GM19193 (cell line): Measurements from ENCODE around the gene ERCC6L.
A peak's percentile ranks its signal among the peaks of the same experiment; 100 is the strongest.

Experiments
- POLR2A ChIP-seq: IDR thresholded peaks from 4 replicates; pipeline ENCODE4 v1.6.1; 2011; ENCODE audit not compliant: insufficient read depth, insufficient read length; ENCODE audit errors: extremely low read depth

Gene ERCC6L, protein sequence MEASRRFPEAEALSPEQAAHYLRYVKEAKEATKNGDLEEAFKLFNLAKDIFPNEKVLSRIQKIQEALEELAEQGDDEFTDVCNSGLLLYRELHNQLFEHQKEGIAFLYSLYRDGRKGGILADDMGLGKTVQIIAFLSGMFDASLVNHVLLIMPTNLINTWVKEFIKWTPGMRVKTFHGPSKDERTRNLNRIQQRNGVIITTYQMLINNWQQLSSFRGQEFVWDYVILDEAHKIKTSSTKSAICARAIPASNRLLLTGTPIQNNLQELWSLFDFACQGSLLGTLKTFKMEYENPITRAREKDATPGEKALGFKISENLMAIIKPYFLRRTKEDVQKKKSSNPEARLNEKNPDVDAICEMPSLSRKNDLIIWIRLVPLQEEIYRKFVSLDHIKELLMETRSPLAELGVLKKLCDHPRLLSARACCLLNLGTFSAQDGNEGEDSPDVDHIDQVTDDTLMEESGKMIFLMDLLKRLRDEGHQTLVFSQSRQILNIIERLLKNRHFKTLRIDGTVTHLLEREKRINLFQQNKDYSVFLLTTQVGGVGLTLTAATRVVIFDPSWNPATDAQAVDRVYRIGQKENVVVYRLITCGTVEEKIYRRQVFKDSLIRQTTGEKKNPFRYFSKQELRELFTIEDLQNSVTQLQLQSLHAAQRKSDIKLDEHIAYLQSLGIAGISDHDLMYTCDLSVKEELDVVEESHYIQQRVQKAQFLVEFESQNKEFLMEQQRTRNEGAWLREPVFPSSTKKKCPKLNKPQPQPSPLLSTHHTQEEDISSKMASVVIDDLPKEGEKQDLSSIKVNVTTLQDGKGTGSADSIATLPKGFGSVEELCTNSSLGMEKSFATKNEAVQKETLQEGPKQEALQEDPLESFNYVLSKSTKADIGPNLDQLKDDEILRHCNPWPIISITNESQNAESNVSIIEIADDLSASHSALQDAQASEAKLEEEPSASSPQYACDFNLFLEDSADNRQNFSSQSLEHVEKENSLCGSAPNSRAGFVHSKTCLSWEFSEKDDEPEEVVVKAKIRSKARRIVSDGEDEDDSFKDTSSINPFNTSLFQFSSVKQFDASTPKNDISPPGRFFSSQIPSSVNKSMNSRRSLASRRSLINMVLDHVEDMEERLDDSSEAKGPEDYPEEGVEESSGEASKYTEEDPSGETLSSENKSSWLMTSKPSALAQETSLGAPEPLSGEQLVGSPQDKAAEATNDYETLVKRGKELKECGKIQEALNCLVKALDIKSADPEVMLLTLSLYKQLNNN

DNA sequence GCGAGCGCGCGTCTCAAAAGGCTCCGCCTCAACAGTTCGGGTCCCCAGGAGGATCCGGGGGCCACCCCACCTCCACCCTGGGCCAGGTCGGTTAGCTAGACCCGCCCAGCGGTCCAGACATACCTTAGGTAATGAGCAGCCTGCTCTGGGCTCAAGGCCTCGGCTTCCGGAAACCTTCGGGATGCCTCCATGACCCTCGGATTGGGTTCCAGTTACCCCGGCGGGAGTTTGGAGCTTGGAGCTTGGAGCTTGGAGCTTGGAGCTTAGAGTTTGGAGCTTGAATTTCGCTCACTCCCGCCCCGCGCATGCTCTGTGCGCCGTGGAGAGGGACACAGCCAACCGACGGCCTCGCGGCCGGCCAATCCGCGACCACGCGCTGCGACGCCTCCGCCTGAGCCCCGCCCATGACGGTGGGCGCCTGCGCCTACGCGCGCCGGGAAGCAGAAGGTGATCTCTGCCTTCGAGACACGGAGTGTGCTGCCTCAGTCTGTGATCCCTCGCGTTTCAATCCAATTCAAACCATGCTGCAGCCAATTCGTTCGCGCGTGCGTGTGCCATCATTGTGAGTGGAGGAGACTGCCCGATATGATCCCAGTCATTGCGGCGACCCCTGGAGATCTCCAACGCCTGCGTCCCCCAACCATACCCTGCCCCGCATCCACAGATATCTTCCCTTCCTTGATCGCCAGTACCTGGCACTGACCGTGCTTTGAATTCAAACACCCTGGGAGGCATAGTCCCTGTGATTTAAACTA is at the start of gene ERCC6L:
ERCC6L (minus strand) TSS at position 307 of the 755 bp plus-strand sequence; CDS start at position 191, 116 bp downstream.
- peak; percentile 77 for TF ChIP-seq POLR2A

DNA sequence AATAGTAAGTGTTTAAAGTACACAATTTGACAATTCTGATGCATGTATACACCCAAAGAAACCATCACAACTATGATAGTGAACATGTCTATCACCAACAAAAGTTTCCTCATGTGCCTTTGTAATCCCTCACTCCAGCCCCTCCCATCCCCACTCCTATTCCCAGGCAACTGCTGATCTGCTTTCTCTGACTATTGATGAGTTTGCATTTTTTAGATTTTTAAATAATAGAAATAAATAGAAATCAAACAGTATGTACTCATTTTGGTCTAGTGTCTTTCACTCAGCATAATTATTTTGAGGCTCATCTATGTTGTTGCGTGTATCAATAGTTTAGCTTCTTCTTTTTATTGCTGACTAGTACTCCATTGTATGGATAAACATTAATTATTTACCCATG is 43.5 kb upstream of the ERCC6L start:
- TF ChIP-seq POLR2A: no peak

DNA sequence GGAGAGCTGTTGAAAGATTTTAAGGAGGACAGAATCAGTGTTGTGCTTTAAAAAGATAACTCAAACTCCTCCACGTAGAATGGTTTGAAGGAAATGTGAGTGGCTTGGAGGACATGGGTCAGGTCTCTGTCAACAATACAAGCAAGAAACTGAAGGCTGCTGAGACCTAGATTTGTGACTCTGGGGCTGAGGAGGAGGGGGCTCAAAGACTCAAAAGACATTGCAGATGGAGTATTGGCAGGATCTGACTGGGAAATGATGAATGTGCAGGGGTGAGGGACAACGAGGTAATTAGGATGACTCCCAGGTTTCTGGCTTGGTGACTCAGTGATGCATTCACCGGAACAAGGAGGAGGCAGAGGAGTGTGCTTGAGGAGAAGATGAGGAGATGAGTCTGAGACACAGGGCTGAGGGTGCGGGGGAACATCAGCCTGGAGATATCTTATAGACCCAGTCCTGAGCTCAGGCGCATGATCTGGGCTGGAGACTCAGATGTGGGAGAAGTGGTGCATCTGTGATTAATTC is 41.6 kb upstream of the ERCC6L start:
- no peak for TF ChIP-seq POLR2A

DNA sequence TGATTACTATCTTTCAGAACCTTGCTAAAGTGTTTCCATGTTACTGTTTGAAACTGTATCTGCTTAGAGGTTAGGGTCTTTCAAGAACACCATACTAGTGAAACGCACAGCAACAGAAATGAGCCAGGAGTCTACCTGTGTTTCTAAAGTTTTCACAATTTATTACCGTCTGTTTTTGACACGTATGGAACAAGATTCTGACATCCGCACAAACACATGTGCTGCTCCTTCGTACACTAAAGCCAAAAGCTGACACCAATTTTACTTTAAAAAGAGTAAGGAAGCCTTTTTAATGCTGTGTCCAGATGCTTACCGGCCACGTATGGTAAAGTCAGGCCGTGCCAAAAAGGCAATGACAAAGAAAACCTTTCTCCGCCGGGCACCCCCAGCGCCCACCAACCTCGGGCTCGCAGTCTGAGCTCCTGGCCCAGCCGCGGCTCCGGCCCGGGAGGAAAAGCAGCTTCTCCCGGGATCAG is 37.7 kb upstream of the ERCC6L start:
- no peak for TF ChIP-seq POLR2A

DNA sequence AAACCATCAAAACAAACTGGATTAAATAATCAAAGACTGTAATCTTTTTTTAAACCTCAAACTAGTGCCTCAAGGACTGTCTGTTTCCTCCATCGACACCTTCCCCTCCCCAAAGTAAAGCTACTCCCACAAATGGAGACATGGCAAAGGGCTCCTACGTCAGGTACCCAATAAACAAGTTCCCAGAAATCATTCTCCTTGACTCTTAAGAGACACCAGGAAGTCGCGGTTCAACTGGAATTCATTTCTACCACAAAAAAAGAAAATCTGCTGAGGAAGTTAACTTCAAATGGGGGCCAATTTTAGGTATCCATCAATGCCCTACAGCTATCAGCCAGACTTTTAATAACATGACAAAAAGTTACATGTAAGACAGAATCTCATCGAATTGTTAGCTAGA is 35.7 kb upstream of the ERCC6L start:
- no peak for TF ChIP-seq POLR2A

DNA sequence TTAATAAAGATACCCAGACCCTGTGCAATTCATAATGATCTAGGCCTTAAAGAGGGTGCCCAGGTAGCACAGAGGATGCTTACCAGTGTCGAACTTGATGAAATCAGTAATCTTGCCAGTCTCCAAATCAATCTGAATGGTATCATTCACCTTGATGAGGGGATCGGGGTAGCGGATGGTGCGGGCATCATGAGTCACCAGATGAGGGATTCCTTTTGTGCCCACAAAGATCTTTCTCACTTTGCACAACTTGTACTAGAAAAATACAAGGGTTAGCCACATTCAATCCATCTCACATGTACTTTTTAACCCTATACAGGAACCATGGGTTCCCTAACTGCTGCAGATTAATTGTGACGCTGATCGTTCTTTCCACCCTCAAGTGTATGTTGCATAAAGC is 34.9 kb upstream of the ERCC6L start:
- TF ChIP-seq POLR2A: no peak

DNA sequence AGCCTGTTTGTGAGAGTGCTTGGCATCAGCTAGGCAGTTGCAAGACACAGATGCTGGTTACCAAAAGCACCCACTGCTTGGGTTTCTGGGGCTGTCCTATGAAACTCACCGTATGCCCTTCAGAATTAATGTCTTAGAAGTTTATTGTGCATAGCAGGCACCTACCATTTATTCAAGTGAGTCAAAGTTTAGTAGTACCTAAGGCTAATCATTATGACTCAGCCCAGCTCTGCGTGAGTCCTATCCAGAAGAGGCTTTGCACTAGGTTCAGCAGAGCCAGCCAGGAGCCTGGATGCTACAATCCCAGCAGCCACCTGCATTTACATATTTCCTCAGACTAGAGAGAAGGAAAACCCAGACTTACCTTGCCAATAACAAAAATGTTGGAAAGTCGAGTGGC is 34.0 kb upstream of the ERCC6L start:
- TF ChIP-seq POLR2A: no peak

DNA sequence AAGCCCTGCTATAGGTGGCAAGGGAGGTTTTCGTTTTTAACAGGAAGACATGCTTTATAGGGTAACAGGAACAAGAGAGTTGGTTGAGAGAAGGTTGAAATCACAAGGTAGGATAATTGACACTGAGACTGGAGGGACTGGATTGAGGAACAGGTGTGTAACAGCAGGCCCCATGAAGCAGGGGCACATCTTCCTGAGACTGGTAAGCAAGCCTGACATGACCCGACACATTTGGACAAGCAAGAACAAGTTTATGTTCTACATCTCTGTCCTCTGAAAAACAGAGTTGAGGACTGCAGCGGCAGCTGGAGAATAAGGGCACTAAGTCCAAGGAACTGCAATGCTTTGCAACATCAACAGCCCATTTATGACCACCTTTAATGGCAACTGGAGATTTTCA is 33.0 kb upstream of the ERCC6L start:
- no peak for TF ChIP-seq POLR2A

DNA sequence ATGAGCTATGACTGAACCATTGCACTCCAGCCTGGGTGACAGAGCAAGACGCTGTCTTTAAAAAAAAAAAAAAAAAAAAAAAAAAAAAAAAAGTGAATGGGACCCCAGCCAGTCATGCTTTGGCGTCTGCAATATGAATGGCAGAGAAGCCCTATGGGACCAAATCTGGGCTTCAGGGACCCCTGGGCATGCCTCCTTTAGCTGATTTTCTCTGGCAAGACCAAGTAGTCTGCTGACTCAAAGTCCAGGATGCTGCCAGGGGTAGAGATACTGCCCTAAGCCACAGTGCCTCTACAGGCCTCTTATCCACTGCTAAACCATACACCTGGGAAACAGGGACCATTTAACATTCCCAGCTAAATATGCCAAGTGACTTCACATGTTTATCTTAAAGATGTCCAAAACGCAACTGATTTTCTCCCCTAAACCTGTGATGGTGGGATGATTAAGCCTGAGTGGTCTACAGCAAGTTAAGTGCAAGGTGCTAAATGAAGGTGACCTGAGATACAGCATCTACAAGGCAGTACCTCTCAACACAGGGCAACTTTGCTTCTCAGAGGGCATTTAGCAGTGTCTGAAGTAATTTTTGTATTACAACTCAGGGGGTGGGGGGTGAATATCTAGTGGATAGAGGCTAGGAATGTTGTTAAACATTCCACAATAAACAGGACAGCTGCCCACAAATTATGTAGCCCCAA is 32.4 kb upstream of the ERCC6L start:
- TF ChIP-seq POLR2A: no peak

DNA sequence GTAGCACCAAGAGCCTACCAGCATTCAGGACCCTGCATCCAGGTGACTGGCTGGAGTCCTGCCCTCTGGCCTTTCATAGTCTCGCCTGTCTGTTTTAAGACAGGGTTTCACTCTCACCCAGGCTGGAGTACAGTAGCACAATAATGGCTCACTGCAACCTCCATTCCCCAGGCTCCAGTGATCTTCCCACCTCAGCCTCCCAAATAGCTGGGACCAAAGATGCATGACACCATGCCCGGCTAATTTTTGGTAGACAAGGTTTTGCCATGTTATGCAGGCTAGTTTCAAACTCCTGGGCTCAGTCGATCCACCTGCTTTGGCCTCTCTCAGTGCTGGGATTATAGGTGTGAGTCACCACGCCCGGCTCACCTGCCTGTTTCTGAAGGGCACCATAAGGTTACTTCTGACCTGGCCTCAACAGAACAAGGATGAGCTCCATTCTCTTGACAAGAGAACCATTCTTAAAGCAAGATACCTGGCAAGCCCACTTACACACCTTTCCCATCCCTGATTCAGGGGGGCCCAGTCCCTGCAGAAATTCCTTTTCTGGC is 31.6 kb upstream of the ERCC6L start:
- no peak for TF ChIP-seq POLR2A

DNA sequence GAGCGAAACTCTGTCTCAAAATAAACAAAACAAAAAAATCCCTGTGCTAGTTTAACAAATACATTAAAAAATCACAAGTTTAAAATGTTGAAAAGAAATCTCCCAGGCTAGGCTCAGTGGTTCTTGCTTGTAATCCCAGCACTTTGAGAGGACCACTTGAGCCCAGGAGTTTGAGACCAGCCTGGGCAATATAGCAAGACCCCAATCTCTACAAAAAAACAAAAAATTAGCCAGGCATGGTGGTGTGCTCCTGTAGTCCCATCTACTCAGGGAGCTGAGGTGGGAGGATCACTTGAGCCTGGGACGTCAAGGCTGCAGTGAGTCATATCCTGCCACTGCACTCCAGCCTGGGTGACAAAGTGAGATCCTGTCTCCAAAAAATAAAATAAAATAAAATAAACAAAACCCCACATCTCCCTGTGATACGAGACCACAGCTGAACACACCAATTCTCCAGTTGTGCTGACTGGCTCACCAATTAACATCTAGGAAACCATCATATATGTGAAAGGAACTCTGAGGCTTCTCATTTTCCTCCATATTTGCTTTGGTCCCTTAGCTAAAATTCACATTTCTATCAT is 30.9 kb upstream of the ERCC6L start:
- TF ChIP-seq POLR2A: no peak

DNA sequence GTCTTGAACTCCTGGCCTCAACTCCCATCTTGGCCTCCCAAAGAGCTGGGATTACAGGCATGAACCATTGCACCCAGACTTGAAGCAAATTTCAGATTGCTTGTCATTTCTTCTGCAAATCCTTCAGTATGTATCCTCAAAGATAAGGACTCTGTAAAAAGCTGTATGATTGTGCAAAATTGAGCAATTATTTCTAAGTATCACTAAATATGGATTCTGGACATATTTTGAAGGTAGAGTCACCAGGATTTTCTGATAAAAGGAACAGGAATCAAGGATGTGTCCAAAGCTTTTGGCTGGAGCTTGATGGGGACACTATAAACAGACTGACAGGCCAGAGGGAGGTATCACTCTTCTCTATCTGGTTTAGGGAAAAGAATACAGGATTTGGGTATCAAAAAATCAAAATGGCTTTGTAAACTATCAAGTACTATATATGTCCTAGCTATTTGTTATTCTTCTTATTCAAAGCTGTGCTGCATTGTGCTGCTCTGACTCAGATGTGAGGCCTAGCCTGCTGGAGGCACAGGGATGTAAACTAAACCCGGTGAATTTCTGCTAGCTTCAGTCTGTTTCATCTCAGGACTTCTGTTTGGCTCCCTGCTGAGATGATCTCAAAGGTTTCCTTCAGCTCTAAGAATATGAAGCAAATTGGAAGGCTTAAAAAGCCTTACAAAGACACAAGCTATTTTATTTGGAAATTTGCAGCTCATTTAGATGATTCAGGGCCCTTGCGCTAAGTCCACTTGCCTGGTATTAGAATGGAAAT is 30.0 kb upstream of the ERCC6L start:
- no peak for TF ChIP-seq POLR2A
